SIG-M5 treated with dmso at 0.1 percent for 504 hours (cell line): ENCODE results near the gene ETV6.

ENCODE experiments used
- DNase-seq: peaks from one replicate; lab custom pipeline; 2025; ENCODE audit not compliant: unreplicated experiment; lab: John Stamatoyannopoulos, UW

Gene ETV6

GRCh38 chr12:11847539-11847938 lies 198.1 kb downstream of the ETV6 start:
- DNase-seq, result no peak

- DNase-seq, result no peak
Measured at GRCh38 chr12:11849757-11850504, 200.5 kb downstream of the ETV6 start.

- no peak for DNase-seq
Measured at GRCh38 chr12:11853126-11853525, 203.7 kb downstream of the ETV6 start.

GRCh38 chr12:11854011-11854499 lies 204.6 kb downstream of the ETV6 start:
- DNase-seq, result no peak

- DNase-seq, result peak; percentile 91
Measured at GRCh38 chr12:11855983-11856374, 206.5 kb downstream of the ETV6 start.

GRCh38 chr12:11856971-11857370 lies 207.5 kb downstream of the ETV6 start:
- DNase-seq, result peak; percentile 98

DNA sequence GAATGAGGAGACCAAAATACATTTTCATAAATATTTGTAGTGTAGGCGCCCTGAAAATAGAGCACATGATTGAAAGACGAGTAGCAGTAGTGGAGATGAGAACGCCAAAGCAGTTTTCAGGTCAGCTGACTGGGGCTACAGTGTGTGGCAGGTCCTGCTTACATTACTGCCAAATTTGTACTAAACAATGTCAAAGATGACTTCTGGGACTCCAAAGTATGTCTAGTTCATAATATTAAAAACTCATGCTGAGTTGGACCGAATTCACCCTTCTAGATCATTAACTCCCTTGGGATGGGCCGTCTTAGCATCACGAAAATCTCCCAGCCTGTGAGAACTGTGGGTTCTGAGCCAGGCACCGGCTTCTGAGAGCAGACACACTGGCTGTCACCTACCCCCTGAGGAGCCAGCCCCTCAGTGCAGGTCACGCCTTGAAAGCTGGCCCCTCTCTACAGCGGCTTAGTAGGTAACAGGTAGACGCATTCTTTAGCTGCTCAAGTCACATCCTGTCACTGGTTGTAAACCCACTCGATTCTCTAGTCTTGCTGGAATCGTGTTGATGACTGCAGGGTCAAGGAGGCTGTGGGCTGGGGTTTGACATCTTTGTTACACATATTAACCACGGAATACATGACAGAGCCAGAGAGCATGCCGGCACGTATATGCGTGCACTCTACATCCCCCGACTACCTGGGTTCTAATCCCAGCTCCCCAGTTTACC lies 210.4 kb downstream of the ETV6 start:
- DNase-seq, result no peak

DNA sequence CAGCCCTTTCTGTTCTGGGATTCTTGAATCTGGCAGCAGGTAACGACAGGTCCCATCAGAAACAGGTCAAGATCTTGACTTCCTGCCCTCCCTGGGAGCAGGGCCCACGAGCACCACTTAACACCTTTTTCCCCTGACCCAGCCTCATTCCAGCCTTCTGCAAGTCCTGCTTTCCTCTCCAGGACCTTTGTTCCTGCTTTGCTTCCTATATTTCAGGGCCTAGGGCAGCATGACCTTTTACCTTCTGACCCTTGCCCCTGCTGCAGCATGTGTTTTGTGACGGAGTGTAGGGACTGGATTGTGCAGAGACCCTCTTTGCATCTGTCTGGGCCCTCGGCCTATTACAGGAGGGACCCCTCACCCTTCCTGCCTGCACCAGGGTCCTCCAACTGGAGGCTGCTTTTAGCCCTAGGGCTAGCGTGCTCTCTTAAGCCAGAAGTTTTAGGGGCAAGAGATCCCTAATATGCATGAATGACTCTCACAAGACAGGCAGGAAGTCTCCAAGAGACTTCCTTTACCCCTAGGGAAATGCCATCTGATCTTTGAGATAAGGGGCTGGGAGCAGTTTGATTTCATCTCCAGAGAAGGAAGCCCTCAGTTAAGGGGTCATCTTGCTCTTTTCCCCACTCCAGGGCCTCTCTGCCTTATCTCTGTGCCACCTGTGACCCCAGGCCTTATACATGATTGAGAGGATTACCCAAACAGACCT lies 211.8 kb downstream of the ETV6 start:
- DNase-seq, result no peak

DNA sequence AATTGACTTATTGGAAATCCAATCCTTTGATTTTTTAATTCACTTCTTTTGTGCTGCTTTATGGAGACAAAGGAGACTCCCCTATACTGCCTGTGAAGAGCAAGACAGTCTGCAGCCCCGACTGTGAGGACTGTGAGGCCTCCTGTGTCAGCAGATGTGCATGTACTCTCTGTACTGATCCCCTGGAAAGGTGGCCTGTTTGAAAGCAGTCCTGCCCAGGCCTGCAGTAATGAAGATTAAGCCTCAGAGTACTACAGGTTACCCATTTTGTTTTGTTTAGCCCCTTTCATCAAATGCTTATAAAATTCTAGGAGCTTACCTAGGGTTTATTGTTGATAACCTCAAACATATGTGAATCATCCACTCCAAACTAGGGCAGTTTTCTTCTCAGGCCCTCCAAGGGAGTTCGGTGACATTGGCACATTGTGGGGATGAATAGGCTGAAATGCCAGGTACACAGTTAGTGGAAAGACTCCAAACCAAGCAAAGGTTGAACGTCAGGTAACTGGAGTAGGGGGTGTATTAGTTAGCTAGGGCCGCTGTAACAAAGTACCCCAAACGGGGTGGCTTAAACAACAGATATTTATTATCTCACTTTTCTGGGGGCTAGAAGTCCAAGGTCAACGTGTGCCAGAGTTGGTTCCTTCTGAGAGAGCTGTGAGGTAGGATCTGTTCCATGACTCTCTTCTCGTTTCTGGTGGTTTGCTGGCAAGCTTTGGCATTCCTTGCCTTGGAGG lies 212.6 kb downstream of the ETV6 start:
- DNase-seq, result no peak

- DNase-seq, result no peak
Measured at GRCh38 chr12:11862798-11863197, 213.3 kb downstream of the ETV6 start.

- no peak for DNase-seq
Measured at GRCh38 chr12:11863478-11863906, 214.0 kb downstream of the ETV6 start.

DNA sequence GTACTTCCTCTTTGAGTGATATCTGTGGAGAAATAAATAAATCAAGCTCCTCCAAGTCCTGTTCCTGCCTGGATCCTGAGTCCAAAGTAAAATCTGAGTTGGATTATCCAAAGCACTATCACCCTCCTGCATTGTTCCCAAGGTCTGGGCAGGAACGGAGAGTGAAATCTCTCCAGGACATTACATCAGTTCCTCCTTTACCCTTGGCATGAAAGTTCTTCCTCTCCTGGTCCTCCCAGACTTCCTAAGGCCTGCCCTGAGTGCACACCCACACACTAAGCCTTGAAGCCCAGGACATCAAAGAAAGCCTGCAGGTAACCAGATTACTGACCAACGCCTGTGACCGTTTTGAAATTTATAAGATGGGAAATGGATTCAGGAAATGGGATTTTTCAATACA lies 214.5 kb downstream of the ETV6 start:
- DNase-seq, result no peak

- DNase-seq, result no peak
Measured at GRCh38 chr12:11865824-11866223, 216.3 kb downstream of the ETV6 start.

DNA sequence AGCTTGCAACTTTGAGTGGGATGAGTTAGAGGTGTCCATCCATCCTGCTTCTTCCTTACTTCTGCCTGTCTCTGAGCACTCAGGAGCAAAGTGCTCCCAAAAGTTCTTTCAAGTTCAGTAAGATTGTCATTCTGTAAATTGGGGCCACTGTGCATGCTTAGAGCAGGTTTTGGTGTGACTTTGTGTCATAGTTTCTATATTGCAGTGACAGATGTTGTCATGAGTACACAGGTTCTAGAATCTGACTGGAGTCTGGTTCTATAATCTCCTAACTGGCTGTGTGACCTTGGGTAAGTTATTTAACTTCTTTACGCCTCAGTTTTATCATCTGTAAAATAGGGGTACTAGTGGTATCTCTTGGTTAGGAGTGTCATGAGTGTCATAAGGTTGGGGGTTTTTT lies 218.6 kb downstream of the ETV6 start:
- no peak for DNase-seq

- DNase-seq, result no peak
Measured at GRCh38 chr12:11869406-11869805, 219.9 kb downstream of the ETV6 start.

DNA sequence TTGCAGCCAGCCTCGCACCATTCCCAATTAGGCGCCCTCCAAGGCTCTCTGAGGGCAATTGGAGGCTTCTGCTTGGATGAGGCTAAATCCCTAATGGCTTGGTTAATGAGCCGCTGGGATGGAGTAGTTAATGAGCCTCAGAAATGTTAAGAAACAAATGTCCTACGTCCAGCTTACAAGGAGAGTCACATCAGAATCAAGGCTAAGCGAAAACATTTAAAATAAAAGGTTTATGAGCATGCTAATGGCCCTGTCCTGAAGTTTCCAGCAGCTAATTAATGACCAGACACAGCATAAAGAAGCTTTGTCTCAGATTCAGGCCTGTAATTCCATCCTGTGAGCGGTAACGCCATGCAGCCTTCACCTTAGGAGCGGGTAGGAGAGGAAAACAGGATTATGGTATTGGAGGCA lies 220.6 kb downstream of the ETV6 start:
- no peak for DNase-seq

GRCh38 chr12:11872055-11872454 lies 222.6 kb downstream of the ETV6 start:
- no peak for DNase-seq

DNA sequence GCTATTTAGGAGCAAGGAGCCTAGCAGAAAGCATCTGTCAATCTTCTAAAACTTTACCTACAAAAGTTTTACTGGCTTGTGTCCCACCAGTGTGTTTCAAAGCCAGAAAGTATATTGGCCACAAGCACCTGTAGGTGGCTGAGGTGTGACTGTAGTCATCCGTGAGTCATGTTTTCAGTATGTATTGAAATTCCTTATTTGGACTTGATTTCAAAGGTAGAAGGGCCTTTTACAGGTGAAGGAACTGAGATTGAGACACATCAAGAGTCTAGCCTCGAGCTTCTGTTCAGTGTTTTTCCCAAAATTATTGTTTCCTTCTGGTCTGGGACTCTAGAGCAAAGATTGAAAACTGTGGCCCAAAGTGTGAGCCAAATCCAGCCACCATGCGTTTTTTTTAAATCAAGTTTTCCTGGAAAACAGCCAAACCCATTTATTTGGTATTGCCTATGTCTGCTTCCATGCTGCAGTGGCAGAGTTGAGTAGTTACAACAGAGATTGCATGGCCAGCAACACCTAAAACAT lies 226.0 kb downstream of the ETV6 start:
- no peak for DNase-seq

DNA sequence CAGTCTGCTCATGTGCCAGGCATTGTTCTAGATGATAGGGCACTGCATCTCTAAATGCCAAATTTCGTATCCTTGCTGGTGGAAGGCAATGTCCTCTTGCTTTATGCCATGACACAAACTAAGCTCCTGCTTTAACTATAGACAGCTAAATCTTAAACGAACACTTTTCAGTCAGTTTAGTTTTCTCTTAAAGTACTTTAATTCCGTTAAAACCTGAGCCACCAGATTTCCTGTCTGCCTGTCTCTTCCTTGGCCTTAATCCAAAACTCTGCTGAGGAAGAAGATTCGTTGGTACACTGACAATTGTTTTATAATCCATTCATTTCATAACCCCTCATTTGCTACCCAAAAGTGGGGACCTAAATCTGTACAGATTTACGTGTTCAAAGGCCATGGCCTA lies 226.8 kb downstream of the ETV6 start:
- no peak for DNase-seq

DNA sequence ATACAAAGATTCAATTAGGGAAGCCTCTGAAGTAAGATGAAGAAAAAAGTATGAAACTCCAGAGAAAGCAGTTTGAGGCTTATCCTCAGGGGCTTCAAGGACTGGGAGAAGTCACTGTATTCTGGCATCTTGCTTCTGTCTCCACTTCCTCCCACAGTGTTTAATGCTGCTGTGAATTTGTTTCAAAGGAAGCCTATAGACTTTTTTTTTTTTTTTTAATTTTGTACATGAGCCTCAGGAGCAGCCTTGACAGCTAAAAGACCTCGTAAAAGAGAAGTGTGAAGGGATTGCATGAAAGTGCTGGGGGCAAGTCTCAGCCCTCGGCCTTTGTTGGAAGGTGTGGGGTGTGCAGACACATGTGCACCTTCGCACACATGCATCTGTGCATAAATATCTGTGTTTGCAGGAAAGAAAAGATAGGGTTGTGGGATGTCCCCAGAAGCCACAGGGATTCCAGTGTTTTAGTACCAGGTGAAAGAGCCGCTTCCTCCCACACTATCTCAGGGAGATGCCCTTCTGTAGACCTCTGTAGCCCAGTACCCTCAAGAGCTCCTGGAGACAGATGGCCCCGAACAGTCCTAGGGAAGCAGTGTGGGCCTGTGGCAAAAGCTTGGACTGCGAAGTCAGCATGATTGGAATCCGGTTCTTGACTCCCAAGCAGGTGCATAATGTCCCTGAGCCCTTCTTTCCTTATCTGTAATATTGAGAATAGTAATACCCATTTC lies 227.8 kb downstream of the ETV6 start:
- no peak for DNase-seq
